SK-N-SH (cell line): Measurements from ENCODE around the gene ARR3. TPM values are rescaled to one million over a fixed set of nuclear protein-coding genes. Genes with fewer than 3 reads are reported as not detected.

ENCODE experiments used
- CTCF ChIA-PET: fragments of 300-600, 350-600 bp; formaldehyde crosslinking; extraction: SDS; loops from one replicate; lab custom pipeline; 2021; lab: Yijun Ruan, JAX
- POLR2A ChIA-PET: fragments of 350-600 bp; sonication (Branson Sonifier 250); formaldehyde crosslinking; extraction: SDS; loops from one replicate; lab custom pipeline; 2020; ENCODE audit warnings: antibody characterized with exemption, inconsistent platforms; lab: Yijun Ruan, JAX
- DNase-seq: peaks from one replicate; pipeline ENCODE4 v3.0.0; 2012
- H2AFZ ChIP-seq: fragments of 200-600 bp; sonication (generic); 2 replicates; pipeline ENCODE4 v1.8.1; 2016; ENCODE audit warnings: antibody characterized with exemption, mild to moderate bottlenecking, low read depth
- H3F3A ChIP-seq: fragments of 200-600 bp; sonication (generic); replicated peaks from 2 replicates; pipeline ENCODE3; 2016; ENCODE audit warnings: antibody characterized with exemption, mild to moderate bottlenecking; ENCODE audit not compliant: insufficient read depth
- H3K27ac ChIP-seq, 2 experiments: fragments of 200-500 bp in 1 of 2; fragments of 200-600 bp in 1 of 2; sonication (Bioruptor generic) in 1 of 2; sonication (generic), shearing (Covaris generic) in 1 of 2; 2 replicates each; pipeline versions ENCODE4 v1.5.1 to v1.6.1; 2014 to 2016; ENCODE audit warnings: low read depth in 2 of 2, inconsistent platforms in 1 of 2, low read length in 1 of 2, mild to moderate bottlenecking in 1 of 2, mixed read lengths in 1 of 2
- H3K27me3 ChIP-seq: fragments of 200-600 bp; sonication (generic), shearing (Covaris generic); 2 replicates; pipeline ENCODE4 v1.6.1; 2016; ENCODE audit warnings: mixed run types; ENCODE audit not compliant: insufficient read depth
- H3K36me3 ChIP-seq, 2 experiments: fragments of 200-500 bp in 1 of 2; fragments of 200-600 bp in 1 of 2; sonication (Bioruptor generic) in 1 of 2; sonication (generic) in 1 of 2; replicated peaks in 1 of 2; 2 replicates each; pipeline versions ENCODE3 to v1.5.1; 2014 to 2016; ENCODE audit warnings: low read length in 1 of 2, mild to moderate bottlenecking in 1 of 2; ENCODE audit not compliant: insufficient read depth in 2 of 2, control insufficient read depth in 1 of 2
- H3K4me1 ChIP-seq, 2 experiments: fragments of 200-500 bp in 1 of 2; fragments of 200-600 bp in 1 of 2; sonication (Bioruptor generic) in 1 of 2; sonication (generic), shearing (Covaris generic) in 1 of 2; 2 replicates each; pipeline versions ENCODE4 v1.5.1 to v1.6.1; 2014 to 2016; ENCODE audit warnings: low read depth in 1 of 2, low read length in 1 of 2, mixed run types in 1 of 2; ENCODE audit not compliant: insufficient read depth in 2 of 2, control insufficient read depth in 1 of 2
- H3K4me2 ChIP-seq: fragments of 200-600 bp; sonication (generic), shearing (Covaris generic); 2 replicates; pipeline ENCODE4 v1.6.1; 2017; ENCODE audit warnings: mixed run types
- H3K4me3 ChIP-seq, 2 experiments: fragments of 200-500 bp in 1 of 2; fragments of 200-600 bp in 1 of 2; sonication (Bioruptor generic) in 1 of 2; sonication (generic), shearing (Covaris generic) in 1 of 2; 2 replicates each; pipeline versions ENCODE4 v1.5.1 to v1.8.1; 2014 to 2016; ENCODE audit warnings: low read depth in 2 of 2, inconsistent platforms in 1 of 2, low read length in 1 of 2, mild to moderate bottlenecking in 1 of 2, mixed read lengths in 1 of 2, moderate library complexity in 1 of 2
- H3K79me2 ChIP-seq: fragments of 200-600 bp; sonication (generic); 2 replicates; pipeline ENCODE4 v1.8.1; 2017; ENCODE audit warnings: mild to moderate bottlenecking; ENCODE audit not compliant: insufficient read depth
- H3K9ac ChIP-seq: fragments of 200-600 bp; sonication (generic); 2 replicates; pipeline ENCODE4 v1.6.1; 2017; ENCODE audit warnings: mixed run types
- H3K9me2 ChIP-seq: fragments of 200-600 bp; sonication (generic); 2 replicates; pipeline ENCODE4 v1.6.1; 2017; ENCODE audit warnings: mixed run types
- H3K9me3 ChIP-seq: fragments of 200-600 bp; sonication (generic); 2 replicates; pipeline ENCODE4 v1.6.1; 2017; ENCODE audit warnings: mixed run types, mild to moderate bottlenecking, moderate library complexity
- H4K20me1 ChIP-seq: fragments of 200-600 bp; sonication (generic); 2 replicates; pipeline ENCODE4 v1.6.1; 2017; ENCODE audit warnings: mild to moderate bottlenecking, mixed run types; ENCODE audit not compliant: insufficient read depth
- ELF1 ChIP-seq: IDR thresholded peaks from 2 replicates; pipeline ENCODE4 v1.4.0; 2012
- FOSL2 ChIP-seq: IDR thresholded peaks from 2 replicates; pipeline ENCODE4 v1.4.0; 2012; ENCODE audit warnings: low read depth, mild to moderate bottlenecking, moderate library complexity, borderline replicate concordance
- FOXJ3 ChIP-seq: sonication (generic); formaldehyde crosslinking; IDR thresholded peaks from 2 replicates; pipeline ENCODE4 v1.5.1; 2020; ENCODE audit warnings: mild to moderate bottlenecking, missing genetic modification reagents
- FOXM1 ChIP-seq: IDR thresholded peaks from 2 replicates; pipeline ENCODE4 v1.4.0; 2012; ENCODE audit warnings: low read depth, mild to moderate bottlenecking
- GABPA ChIP-seq: IDR thresholded peaks from 2 replicates; pipeline ENCODE4 v1.4.0; 2012; ENCODE audit warnings: low read depth, mild to moderate bottlenecking
- GATA2 ChIP-seq: sonication (generic); formaldehyde crosslinking; IDR thresholded peaks from 2 replicates; pipeline ENCODE4 v1.5.0; 2020; ENCODE audit warnings: mild to moderate bottlenecking, missing genetic modification reagents
- JUND ChIP-seq: IDR thresholded peaks from 2 replicates; pipeline ENCODE4 v1.4.0; 2012
- MEF2A ChIP-seq: IDR thresholded peaks from 2 replicates; pipeline ENCODE4 v1.4.0; 2012; ENCODE audit warnings: low read depth, borderline replicate concordance
- NFIC ChIP-seq: IDR thresholded peaks from 2 replicates; pipeline ENCODE4 v1.4.0; 2012; ENCODE audit warnings: borderline replicate concordance
- NRF1 ChIP-seq: IDR thresholded peaks from 2 replicates; pipeline ENCODE4 v1.6.1; 2012; ENCODE audit warnings: low read depth, mild to moderate bottlenecking, low read length
- POLR2AphosphoS5 ChIP-seq: IDR thresholded peaks from 2 replicates; pipeline ENCODE4 v1.6.1; 2012; ENCODE audit warnings: low read depth, low read length
- SIN3A ChIP-seq: IDR thresholded peaks from 2 replicates; pipeline ENCODE4 v1.6.1; 2012; ENCODE audit warnings: low read depth, mild to moderate bottlenecking, low read length, moderate library complexity, borderline replicate concordance
- TAF1 ChIP-seq: IDR thresholded peaks from 2 replicates; pipeline ENCODE4 v1.6.1; 2012; ENCODE audit warnings: low read depth, mild to moderate bottlenecking, low read length, moderate library complexity, borderline replicate concordance
- TCF12 ChIP-seq: IDR thresholded peaks from 2 replicates; pipeline ENCODE4 v1.4.0; 2012
- YY1 ChIP-seq: IDR thresholded peaks from 2 replicates; pipeline ENCODE4 v1.4.0; 2012; ENCODE audit warnings: low read depth, mild to moderate bottlenecking
- WGBS: methylation state at CpG from one replicate; pipeline ENCODE4 v1.1.6; 2017; ENCODE audit warnings: low lambda C conversion rate; 5-methylcytosine and 5-hydroxymethylcytosine counted together
- polyA plus RNA-seq, 3 experiments: library from polyadenylated mRNA; depleted of rRNA; stranded (reverse); fragments of >200 nt; gene quantifications; 2 replicates each; pipeline ENCODE4 v1.2.3, GENCODE V29; 2012
- TF ChIP-seq, protein P1 (sequence below): IDR thresholded peaks from 2 replicates; pipeline ENCODE4; 2012
- TF ChIP-seq, protein P2 (sequence below): IDR thresholded peaks from 2 replicates; pipeline ENCODE4 v1.4.0; 2012; ENCODE audit warnings: low read depth, borderline replicate concordance
- TF ChIP-seq, protein P3 (sequence below): IDR thresholded peaks from 2 replicates; pipeline ENCODE4 v1.4.0; 2012; ENCODE audit warnings: low read depth, borderline replicate concordance
- TF ChIP-seq, protein P4 (sequence below): fragments of 150-350 bp; IDR thresholded peaks from 2 replicates; pipeline ENCODE4 v1.6.1; 2016; ENCODE audit warnings: mild to moderate bottlenecking, low read depth, low read length
- TF ChIP-seq, protein P5 (sequence below): IDR thresholded peaks from 2 replicates; pipeline ENCODE4 v1.4.0; 2012; ENCODE audit warnings: low read depth

Gene ARR3
- polyA plus RNA-seq, 1 of the 3 experiments (the other 2 are of a cell fraction) = not detected

DNA sequence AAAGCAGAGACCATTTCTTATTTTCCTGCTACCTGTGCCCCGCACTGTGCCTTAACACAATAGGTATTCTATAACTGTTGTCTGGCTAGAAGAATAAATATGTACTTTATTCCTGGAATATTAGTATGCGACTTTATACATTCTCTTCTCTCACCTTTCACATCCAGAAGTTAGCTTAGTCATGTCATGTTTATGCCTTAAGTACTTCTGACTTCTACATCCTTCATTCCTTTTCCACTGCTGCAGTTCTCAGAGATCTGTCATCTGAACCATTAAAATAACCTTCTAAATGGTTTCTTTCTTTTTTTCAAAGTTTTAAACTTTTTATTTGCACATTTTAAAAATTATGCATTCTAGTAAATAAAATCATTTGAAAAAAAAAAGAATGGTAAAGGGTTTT is 56.2 kb downstream of the ARR3 start:
- H3K27me3 ChIP-seq = no peaks in the 10 kb centered on the region
- CTCF ChIA-PET = interaction anchor here (1.1 kb wide), 1 partner anchor 8 kb away, joined by 4 read pairs; no protein-coding TSS in a partner anchor
- POLR2A ChIA-PET = no interaction called here

DNA sequence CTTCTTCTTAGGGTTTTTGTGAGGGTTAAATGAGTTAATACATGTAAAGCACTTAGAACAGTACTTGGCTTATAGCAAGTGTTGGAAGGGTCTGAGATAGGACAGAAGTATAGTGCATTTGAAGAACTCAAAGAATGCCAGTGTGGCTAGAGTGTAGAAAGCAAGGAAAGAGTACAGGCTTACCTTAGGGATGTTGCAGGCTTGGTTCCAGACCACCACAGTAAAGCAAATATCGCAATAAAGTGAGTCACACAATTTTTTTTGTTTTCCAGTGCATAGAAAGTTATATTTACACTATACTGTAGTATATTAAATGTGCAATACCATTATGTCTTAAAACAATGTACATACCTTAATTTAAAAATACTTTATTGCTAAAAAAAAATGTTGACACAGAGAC is 63.0 kb downstream of the ARR3 start:
- Histone ChIP-seq H3K4me2 (no peak overlapping the region), H2AFZ (no peak overlapping the region), H3K9me2 (no peaks in the 10 kb centered on the region), H3K9me3 (no peaks in the 10 kb centered on the region), H3K4me3 (no peak overlapping the region), H3K79me2 (peaks cover 7% of the 10 kb centered on the region; the same call in 1 of the 2 replicates), H3F3A (no peaks in the 10 kb centered on the region), H3K4me1 (no peaks in the 10 kb centered on the region), H3K9ac (no peak overlapping the region), H3K27ac (no peak overlapping the region), H3K36me3 (peaks cover 2 to 6% of the 10 kb centered on the region in 2 experiments), H3K27me3 (no peaks in the 10 kb centered on the region), H4K20me1 (no peaks in the 10 kb centered on the region)
- WGBS = 62% methylated on average over 1 of the region's 1 CpG
- DNase-seq = no peak
- POLR2A ChIA-PET = no interaction called here
- CTCF ChIA-PET = no interaction called here
- TF ChIP-seq, protein P1, sequence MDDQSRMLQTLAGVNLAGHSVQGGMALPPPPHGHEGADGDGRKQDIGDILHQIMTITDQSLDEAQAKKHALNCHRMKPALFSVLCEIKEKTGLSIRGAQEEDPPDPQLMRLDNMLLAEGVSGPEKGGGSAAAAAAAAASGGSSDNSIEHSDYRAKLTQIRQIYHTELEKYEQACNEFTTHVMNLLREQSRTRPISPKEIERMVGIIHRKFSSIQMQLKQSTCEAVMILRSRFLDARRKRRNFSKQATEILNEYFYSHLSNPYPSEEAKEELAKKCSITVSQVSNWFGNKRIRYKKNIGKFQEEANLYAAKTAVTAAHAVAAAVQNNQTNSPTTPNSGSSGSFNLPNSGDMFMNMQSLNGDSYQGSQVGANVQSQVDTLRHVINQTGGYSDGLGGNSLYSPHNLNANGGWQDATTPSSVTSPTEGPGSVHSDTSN = no peak
- no peak for TF ChIP-seq NFIC
- no peak for TF ChIP-seq GABPA
- no peak for TF ChIP-seq ELF1
- TF ChIP-seq, protein P2, sequence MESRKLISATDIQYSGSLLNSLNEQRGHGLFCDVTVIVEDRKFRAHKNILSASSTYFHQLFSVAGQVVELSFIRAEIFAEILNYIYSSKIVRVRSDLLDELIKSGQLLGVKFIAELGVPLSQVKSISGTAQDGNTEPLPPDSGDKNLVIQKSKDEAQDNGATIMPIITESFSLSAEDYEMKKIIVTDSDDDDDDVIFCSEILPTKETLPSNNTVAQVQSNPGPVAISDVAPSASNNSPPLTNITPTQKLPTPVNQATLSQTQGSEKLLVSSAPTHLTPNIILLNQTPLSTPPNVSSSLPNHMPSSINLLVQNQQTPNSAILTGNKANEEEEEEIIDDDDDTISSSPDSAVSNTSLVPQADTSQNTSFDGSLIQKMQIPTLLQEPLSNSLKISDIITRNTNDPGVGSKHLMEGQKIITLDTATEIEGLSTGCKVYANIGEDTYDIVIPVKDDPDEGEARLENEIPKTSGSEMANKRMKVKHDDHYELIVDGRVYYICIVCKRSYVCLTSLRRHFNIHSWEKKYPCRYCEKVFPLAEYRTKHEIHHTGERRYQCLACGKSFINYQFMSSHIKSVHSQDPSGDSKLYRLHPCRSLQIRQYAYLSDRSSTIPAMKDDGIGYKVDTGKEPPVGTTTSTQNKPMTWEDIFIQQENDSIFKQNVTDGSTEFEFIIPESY = no peak
- TF ChIP-seq, protein P3, sequence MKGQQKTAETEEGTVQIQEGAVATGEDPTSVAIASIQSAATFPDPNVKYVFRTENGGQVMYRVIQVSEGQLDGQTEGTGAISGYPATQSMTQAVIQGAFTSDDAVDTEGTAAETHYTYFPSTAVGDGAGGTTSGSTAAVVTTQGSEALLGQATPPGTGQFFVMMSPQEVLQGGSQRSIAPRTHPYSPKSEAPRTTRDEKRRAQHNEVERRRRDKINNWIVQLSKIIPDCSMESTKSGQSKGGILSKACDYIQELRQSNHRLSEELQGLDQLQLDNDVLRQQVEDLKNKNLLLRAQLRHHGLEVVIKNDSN = no peak
- no peak for TF ChIP-seq FOXJ3 (CRISPR knock-in tag)
- TF ChIP-seq NRF1 = no peak
- no peak for TF ChIP-seq FOXM1
- no peak for TF ChIP-seq JUND

More for the DNA sequence above, 56.2 kb downstream of the ARR3 start:
- no peaks in the 10 kb centered on the region for H4K20me1 ChIP-seq
- no peak overlapping the region for H3K9ac ChIP-seq
- 48% methylated on average over 2 of the region's 2 CpGs for WGBS
- no peak for DNase-seq
- H3K4me1 ChIP-seq = no peaks in the 10 kb centered on the region
- H3F3A ChIP-seq = no peaks in the 10 kb centered on the region
- no peak overlapping the region for H3K27ac ChIP-seq
- no peaks in the 10 kb centered on the region for H3K9me2 ChIP-seq
- no peak overlapping the region for H2AFZ ChIP-seq
- H3K4me3 ChIP-seq = no peak overlapping the region
- no peak for TF ChIP-seq GABPA
- TF ChIP-seq TAF1 = no peak
- TF ChIP-seq, protein P4, sequence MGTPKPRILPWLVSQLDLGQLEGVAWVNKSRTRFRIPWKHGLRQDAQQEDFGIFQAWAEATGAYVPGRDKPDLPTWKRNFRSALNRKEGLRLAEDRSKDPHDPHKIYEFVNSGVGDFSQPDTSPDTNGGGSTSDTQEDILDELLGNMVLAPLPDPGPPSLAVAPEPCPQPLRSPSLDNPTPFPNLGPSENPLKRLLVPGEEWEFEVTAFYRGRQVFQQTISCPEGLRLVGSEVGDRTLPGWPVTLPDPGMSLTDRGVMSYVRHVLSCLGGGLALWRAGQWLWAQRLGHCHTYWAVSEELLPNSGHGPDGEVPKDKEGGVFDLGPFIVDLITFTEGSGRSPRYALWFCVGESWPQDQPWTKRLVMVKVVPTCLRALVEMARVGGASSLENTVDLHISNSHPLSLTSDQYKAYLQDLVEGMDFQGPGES = no peak
- no peak for TF ChIP-seq NRF1
- no peak for TF ChIP-seq GATA2 (CRISPR knock-in tag)
- no peak for TF ChIP-seq ELF1
- TF ChIP-seq FOSL2 = no peak
- TF ChIP-seq POLR2AphosphoS5 = no peak
- TF ChIP-seq SIN3A = no peak
- TF ChIP-seq, protein P5, sequence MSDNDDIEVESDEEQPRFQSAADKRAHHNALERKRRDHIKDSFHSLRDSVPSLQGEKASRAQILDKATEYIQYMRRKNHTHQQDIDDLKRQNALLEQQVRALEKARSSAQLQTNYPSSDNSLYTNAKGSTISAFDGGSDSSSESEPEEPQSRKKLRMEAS = no peak
- TF ChIP-seq, protein P2 = no peak
- TF ChIP-seq JUND = no peak
- TF ChIP-seq MEF2A = no peak
- TF ChIP-seq TCF12 = no peak
- TF ChIP-seq, protein P1 = no peak
- no peak for TF ChIP-seq YY1
- peaks cover 0 to 2% of the 10 kb centered on the region in 2 experiments for H3K36me3 ChIP-seq
- no peak overlapping the region for H3K4me2 ChIP-seq
- H3K9me3 ChIP-seq = no peaks in the 10 kb centered on the region
- peaks cover 22% of the 10 kb centered on the region; the same call in 1 of the 2 replicates for H3K79me2 ChIP-seq
